H4 (cell line): ENCODE data around the gene JUNB. TPM values are rescaled to one million over a fixed set of nuclear protein-coding genes. Genes with fewer than 3 reads are reported as not detected.
"Not testable (repeated sequence)": the region's sequence is repeated elsewhere in the genome, so short reads cannot be mapped to it uniquely, and the experiment has no call there.

Experiments
- DNase-seq: peaks from one replicate; pipeline ENCODE4 v3.0.0-alpha.2; 2015; ENCODE audit warnings: low spot score
- total RNA-seq: library from RNA; depleted of rRNA; stranded (reverse); fragments of >200 nt; shearing (Covaris generic); gene quantifications from 2 replicates; pipeline ENCODE4 v1.2.3, GENCODE V29; 2014

JUNB gene
- total RNA-seq, 1 experiment from 2014 or later: 55.7 TPM

DNA sequence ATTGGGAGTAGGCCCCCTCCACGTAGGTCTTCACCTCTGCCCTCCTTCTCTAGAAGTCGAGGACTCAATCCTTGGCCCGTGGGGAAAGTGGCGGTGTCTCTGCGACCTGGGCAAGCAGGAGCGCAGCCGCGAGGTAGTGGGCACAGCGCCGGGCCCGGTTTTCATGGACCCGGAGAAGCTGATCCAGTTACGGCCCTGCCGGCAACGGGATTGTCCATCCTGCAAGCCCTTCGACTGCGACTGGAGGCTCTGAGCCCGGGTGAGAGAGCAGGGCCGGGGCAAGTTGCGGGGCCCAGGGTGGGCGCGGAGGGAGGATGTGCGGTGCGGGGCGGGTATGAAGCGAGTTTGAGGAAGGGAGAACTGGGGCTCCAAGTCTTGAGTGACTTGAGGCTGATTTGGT is 12.8 kb downstream of the JUNB start:
- no peak for DNase-seq

GRCh38 chr19:12806242-12807081 is 15.2 kb downstream of the JUNB start, which contains the start of gene RNASEH2A:
TSS of gene RNASEH2A (plus strand) at chr19:12806584. CDS start at chr19:12806674, 90 bp downstream.
- DNase-seq: peak; percentile 90

DNA sequence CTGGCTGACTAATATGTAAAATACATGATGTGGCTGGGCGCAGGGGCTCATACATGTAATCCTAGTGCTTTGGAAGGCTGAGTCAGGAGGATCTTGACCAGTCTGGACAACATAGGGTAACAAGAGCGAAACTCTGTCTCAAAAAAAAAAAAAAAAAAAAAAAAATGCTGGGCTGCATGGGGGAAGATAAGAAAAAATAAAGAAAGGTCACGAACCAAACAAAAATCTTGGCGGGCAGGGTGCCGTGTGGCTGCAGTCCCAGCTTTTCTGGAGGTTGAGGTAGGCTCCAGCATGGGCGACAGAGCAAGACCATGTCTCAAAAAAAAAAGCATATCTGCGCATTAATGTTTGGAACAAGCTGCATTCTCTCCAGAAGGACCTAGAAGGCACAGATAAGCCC is 23.8 kb downstream of the JUNB start:
- no peak for DNase-seq

- not testable (repeated sequence) for DNase-seq
Observed at GRCh38 chr19:12817188-12817587, 25.9 kb downstream of the JUNB start.

DNA sequence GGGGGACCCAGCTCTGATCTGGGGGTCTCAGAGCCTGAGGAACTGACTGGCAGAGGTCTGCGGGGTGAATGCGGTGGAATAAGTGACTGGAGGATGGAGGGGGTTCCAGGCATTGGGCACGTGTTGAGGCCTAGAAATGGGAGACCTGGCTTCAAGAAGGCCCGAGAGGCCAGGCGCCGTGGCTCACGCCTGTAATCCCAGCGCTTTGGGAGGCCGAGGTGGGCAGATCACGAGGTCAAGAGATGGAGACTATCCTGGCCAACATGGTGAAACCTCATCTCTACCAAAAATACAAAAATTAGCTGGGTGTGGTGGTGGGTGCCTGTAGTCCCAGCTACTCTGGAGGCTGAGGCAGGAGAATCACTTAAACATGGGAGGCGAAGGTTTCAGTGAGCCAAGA is 26.5 kb downstream of the JUNB start:
- DNase-seq: not testable (repeated sequence)

- DNase-seq: no peak
Observed at GRCh38 chr19:12821761-12822160, 30.5 kb downstream of the JUNB start.

- no peak for DNase-seq
Observed at GRCh38 chr19:12825254-12826131, 34.2 kb downstream of the JUNB start.

DNA sequence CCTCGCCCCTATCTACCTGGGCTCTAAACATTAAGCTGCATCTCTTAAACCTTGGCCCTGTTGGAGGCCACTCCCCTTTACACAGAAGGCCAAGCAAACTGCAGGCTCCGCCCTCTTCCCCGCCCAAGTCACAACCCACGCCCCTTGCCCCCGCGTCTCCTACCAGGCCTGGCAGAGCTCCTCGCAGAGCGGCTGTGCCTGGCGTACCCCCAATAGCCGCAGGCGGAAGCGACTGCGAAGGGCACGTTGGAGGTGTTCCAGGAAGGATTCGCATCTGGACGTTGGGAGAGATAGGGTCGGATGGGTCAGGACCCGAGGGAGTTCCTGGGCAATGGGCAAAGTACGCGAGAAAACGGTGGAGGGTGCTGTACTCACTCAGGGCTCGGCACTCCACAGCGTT is 37.2 kb downstream of the JUNB start:
- no peak for DNase-seq

GRCh38 chr19:12833418-12833737 is 42.1 kb downstream of the JUNB start:
- DNase-seq: no peak

- peak; percentile 33 for DNase-seq
Observed at GRCh38 chr19:12833738-12834565, 42.7 kb downstream of the JUNB start.

DNA sequence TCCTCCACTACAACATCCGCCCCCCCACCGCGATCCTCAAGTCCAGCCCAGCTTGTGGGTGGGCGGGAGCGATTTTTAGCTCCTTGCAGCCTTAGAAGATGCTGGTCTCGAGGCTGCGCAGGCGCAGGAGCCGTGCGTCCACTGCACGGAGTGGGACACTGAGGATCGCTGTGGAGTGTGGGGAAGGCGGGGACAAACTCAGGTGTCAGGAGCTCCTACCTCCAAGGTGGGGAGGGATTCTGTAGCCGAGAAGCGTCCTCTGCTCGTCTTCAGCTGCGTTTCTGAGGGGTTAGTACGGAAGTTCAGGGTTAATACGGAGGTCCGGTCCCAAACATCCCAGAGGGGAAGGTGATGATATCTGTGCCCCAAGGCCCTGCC is 43.3 kb downstream of the JUNB start, which contains the start of gene RTBDN:
RTBDN (minus strand) TSS at position 14 of the 378 bp plus-strand sequence. CDS start 4,600 bp downstream, outside the sequence.
- peak; percentile 9 for DNase-seq

- DNase-seq: peak; percentile 5
Observed at GRCh38 chr19:12834976-12835757, 43.9 kb downstream of the JUNB start.

GRCh38 chr19:12836529-12836863 is 45.2 kb downstream of the JUNB start:
- DNase-seq: no peak

DNA sequence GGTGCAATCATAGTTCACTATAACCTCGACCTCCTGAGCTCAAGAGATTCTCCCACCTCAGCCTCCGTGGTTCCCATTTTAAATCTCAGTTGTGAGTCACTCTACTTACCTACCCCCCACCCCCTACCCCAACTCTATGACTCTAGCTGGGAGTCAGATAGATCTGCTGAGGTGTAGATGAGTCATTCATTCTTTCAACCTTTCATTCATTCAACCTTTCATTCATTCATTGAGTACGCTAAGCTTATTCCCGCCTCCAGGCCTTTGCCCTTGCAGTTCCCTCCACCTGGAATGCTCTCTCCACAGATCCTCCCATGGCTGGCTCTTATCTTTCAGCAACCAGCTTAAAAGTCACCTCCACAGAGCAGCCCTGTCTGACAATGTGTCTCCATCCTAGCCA is 45.9 kb downstream of the JUNB start:
- DNase-seq: peak; percentile 5

- peak; percentile 27 for DNase-seq
Observed at GRCh38 chr19:12838182-12838885, 47.0 kb downstream of the JUNB start, which contains the start of gene MAST1. TSS of gene MAST1 (plus strand) at chr19:12838515. CDS start at chr19:12838573, 58 bp downstream.

- peak; percentile 7 for DNase-seq
Observed at GRCh38 chr19:12838886-12839756, 47.8 kb downstream of the JUNB start.

GRCh38 chr19:12840091-12841079 is 49.1 kb downstream of the JUNB start:
- DNase-seq: peak; percentile 27

DNA sequence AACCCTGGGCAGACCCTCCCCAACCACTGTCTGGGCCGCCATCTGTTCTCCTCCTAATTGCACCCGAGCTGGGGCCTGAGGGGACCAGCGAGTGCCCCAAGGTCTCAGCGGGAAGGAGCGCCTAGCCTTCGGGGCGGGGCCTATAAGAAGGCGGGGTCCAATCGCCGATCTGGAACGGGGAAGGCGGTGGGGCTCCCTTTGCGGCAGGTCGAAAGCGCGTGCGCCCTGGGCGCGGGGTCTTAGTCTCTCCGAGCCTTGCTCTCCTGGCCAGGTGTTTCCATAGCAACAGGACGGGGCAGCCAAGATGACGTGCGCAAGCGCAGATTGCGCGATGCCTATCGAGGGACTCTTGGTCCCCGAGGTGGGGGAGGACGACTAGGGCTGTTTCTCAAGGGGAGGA is 49.8 kb downstream of the JUNB start:
- DNase-seq: no peak
